CD4-positive, alpha-beta memory T cell (primary cell): ENCODE data around the gene REEP3. TPM values are rescaled to one million over a fixed set of nuclear protein-coding genes. Genes with fewer than 3 reads are reported as not detected.

Experiments
- CTCF ChIA-PET: fragments of 350-600 bp; sonication (Branson Sonifier 250); formaldehyde crosslinking; loops from one replicate; lab custom pipeline; 2021; ENCODE audit warnings: inconsistent platforms; ENCODE audit not compliant: partially characterized antibody; lab: Charles Lee
- POLR2A ChIA-PET: fragments of 350-600 bp; sonication (Branson Sonifier 250); formaldehyde crosslinking; loops from one replicate; lab custom pipeline; 2021; ENCODE audit not compliant: partially characterized antibody; lab: Charles Lee
- DNase-seq, 5 donors: peaks; one replicate each; pipeline versions ENCODE4 v3.0.0 to v3.0.0-alpha.2; 2020 to 2022; ENCODE audit warnings: mixed read lengths in 1 of 5
- H3K27ac ChIP-seq: one replicate; pipeline ENCODE4 v1.7.0; 2013; ENCODE audit warnings: low read depth, low read length
- H3K27me3 ChIP-seq: 2 replicates; pipeline ENCODE4 v1.7.0; 2013; ENCODE audit warnings: mild to moderate bottlenecking, low read length, moderate library complexity; ENCODE audit not compliant: insufficient read depth
- H3K36me3 ChIP-seq: 2 replicates; pipeline ENCODE4 v1.7.0; 2013; ENCODE audit warnings: mild to moderate bottlenecking, low read length, moderate library complexity; ENCODE audit not compliant: insufficient read depth
- H3K4me1 ChIP-seq: 2 replicates; pipeline ENCODE4 v1.7.0; 2013; ENCODE audit warnings: mild to moderate bottlenecking, low read length, moderate library complexity; ENCODE audit not compliant: insufficient read depth
- H3K4me3 ChIP-seq, 2 donors: one replicate each; pipeline ENCODE4 v1.7.0; 2013; ENCODE audit warnings: low read length in 2 of 2, mild to moderate bottlenecking in 1 of 2
- H3K9me3 ChIP-seq, 2 donors: one replicate each; pipeline ENCODE4 v1.7.0; 2013; ENCODE audit warnings: low read length in 2 of 2, control low read depth in 1 of 2; ENCODE audit not compliant: control insufficient read depth in 1 of 2
- H3K27ac Mint-ChIP-seq, 7 donors: one replicate each; pipeline ENCODE4 v1.8.0; 2020 to 2021; ENCODE audit warnings: mixed read lengths in 7 of 7, mild to moderate bottlenecking in 6 of 7, inconsistent platforms in 3 of 7, moderate library complexity in 3 of 7
- H3K27me3 Mint-ChIP-seq, 2 donors: one replicate each; pipeline ENCODE4 v1.8.0; 2020 to 2021; ENCODE audit warnings: mixed read lengths in 2 of 2
- H3K36me3 Mint-ChIP-seq, 2 donors: one replicate each; pipeline ENCODE4 v1.8.0; 2020 to 2021; ENCODE audit warnings: mixed read lengths in 2 of 2, inconsistent platforms in 1 of 2, mild to moderate bottlenecking in 1 of 2
- H3K4me1 Mint-ChIP-seq, 4 donors: one replicate each; pipeline ENCODE4 v1.8.0; 2020 to 2021; ENCODE audit warnings: mixed read lengths in 4 of 4, mild to moderate bottlenecking in 1 of 4
- H3K4me3 Mint-ChIP-seq, 8 donors: one replicate each; pipeline ENCODE4 v1.8.0; 2020 to 2021; ENCODE audit warnings: mixed read lengths in 8 of 8, mild to moderate bottlenecking in 7 of 8, moderate library complexity in 6 of 8, inconsistent platforms in 3 of 8
- H3K9me3 Mint-ChIP-seq, 8 donors: one replicate each; pipeline ENCODE4 v1.8.0; 2020 to 2021; ENCODE audit warnings: mixed read lengths in 8 of 8, mild to moderate bottlenecking in 5 of 8, inconsistent platforms in 3 of 8, moderate library complexity in 1 of 8
- intact Hi-C: fragments of 100-400 bp; cut with micrococcal nuclease; formaldehyde crosslinking; loops from one replicate; pipeline ENCODE4 v1.15.1; 2023
- polyA plus RNA-seq, 2 donors: library from polyadenylated mRNA; unstranded; fragments of 300-500 nt; fragmentation: Illumina TruSeq; gene quantifications; one replicate each; pipeline ENCODE4 v1.2.3, GENCODE V29; 2021
- total RNA-seq, 2 experiments: library from RNA; stranded (reverse); gene quantifications; one replicate each; pipeline ENCODE4 v1.2.3, GENCODE V29; 2021

Gene REEP3
- total and polyA plus RNA-seq, 4 experiments from 2014 or later, result 15.3 to 23.8 (median 18.7) TPM

DNA sequence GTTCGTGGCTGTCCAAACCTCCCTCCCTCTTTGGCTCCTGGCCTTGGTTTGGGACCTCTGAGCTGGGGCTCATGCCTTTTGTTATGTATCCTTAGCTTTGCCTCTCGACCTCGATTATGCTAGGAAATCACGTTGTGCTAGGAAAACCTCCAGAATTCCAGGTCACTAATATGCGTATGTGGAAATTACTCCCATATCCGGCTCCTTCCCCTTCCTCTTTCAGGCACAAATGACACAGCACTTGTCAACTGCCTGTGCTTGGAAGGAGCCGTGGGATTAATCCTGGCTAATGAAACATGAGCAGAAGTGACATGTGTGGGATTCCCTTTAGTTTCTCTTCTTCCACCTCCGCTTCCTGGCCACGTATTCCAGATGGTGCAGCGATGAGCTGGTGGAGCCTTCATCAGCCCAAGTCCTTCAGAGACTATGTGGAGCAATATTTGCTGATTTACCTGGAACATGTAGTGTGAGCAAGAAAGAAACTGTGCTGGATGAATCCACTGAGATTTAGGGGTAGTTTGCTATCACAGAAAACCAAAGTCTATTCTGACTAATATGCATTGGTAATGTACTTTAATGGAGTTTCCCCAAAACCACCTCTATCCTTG is 149.2 kb downstream of the REEP3 start:
- Mint-ChIP-seq H3K27ac (peak overlapping the region in 1 of 7 donors; percentile 33), H3K9me3 (no peaks in the 10 kb centered on the region), H3K4me1 (peaks cover 0 to 1% (median 0%) of the 10 kb centered on the region in 4 donors), H3K4me3 (peak overlapping the region in 1 of 8 donors; percentile 31), H3K36me3 (no peaks in the 10 kb centered on the region), H3K27me3 (peaks cover 2 to 6% of the 10 kb centered on the region in 2 donors)
- H3K36me3 ChIP-seq, result no peaks in the 10 kb centered on the region
- no peaks in the 10 kb centered on the region for H3K4me1 ChIP-seq
- H3K4me3 ChIP-seq, result no peak overlapping the region
- CTCF ChIA-PET, result interaction anchor here (0.5 kb wide), 1 partner anchor 39 kb away, joined by 4 read pairs; no protein-coding TSS in a partner anchor
- H3K9me3 ChIP-seq, result no peaks in the 10 kb centered on the region
- no peaks in the 10 kb centered on the region for H3K27me3 ChIP-seq
- intact Hi-C loops, result no loop called here
- POLR2A ChIA-PET, result no interaction called here
- DNase-seq, result no peak
- H3K27ac ChIP-seq, result no peak overlapping the region

DNA sequence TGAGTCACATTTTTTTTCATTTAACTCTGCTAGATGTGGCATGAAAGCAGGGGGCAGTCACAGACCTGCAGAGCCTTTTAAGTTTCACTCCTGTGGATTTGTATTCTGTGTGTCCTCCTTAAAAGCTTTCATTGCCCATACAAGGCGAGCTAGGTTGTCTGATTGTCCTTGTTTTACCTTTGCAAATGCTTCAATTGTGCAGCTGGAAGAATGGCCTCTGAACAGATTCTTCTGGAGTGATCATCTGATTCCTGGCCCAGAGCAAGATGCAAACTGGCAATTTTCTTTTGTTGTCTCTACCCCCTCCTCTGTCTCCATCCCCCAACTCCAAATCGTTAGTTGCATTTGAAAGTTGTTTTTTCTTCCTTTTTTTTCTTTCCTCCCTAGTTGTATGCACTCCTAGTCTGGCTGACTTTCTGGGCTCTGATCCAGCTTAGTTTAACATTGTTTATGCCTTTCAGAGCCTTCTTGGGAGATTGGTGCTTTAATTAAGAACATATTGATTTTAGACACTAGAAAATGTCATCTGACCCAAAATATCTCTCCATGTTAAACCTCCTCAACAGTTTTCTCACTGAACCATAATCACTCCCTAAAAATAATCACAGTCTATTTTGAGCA is 150.2 kb downstream of the REEP3 start:
- peaks cover 0 to 1% (median 0%) of the 10 kb centered on the region in 4 donors for H3K4me1 Mint-ChIP-seq
- no peak for DNase-seq
- H3K27ac Mint-ChIP-seq, result no peak overlapping the region
- ChIA-PET POLR2A (no interaction called here), CTCF (no interaction called here)
- H3K27me3 Mint-ChIP-seq, result peaks cover 2 to 6% of the 10 kb centered on the region in 2 donors
- H3K4me1 ChIP-seq, result no peaks in the 10 kb centered on the region
- H3K36me3 Mint-ChIP-seq, result no peaks in the 10 kb centered on the region
- H3K36me3 ChIP-seq, result no peaks in the 10 kb centered on the region
- H3K27me3 ChIP-seq, result no peaks in the 10 kb centered on the region
- no peak overlapping the region for H3K4me3 Mint-ChIP-seq
- H3K27ac ChIP-seq, result no peak overlapping the region
- intact Hi-C loops, result no loop called here
- no peaks in the 10 kb centered on the region for H3K9me3 Mint-ChIP-seq
- no peaks in the 10 kb centered on the region for H3K9me3 ChIP-seq
- no peak overlapping the region for H3K4me3 ChIP-seq

DNA sequence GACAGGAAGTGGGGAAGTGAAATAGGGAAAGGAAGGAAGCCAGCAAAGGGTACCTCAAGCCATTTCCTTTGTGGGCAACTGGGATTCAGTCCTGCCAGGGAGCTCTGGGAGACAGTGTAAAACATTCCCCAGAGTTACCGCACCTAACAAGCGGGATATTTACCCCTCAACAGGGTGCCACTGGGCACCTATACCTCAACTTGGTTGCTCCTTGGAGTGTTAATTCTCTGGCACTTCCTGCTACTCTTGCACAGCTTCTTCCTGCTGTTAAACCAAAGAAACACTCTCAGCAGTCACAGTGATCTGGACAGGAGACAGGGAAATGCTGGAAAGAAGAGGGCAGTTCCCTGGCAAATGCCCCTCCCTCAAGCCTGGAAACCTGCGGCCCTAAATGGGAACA is 151.3 kb downstream of the REEP3 start:
- POLR2A ChIA-PET, result no interaction called here
- Histone ChIP-seq H3K4me1 (no peaks in the 10 kb centered on the region), H3K36me3 (no peaks in the 10 kb centered on the region), H3K4me3 (no peak overlapping the region), H3K27me3 (no peaks in the 10 kb centered on the region), H3K27ac (no peak overlapping the region), H3K9me3 (no peaks in the 10 kb centered on the region)
- peaks cover 3 to 6% of the 10 kb centered on the region in 2 donors for H3K27me3 Mint-ChIP-seq
- DNase-seq, result no peak
- no peaks in the 10 kb centered on the region for H3K9me3 Mint-ChIP-seq
- CTCF ChIA-PET, result no interaction called here
- no peak overlapping the region for H3K27ac Mint-ChIP-seq
- intact Hi-C loops, result no loop called here
- H3K4me1 Mint-ChIP-seq, result peaks cover 0 to 1% (median 0%) of the 10 kb centered on the region in 4 donors
- H3K4me3 Mint-ChIP-seq, result no peak overlapping the region
- no peaks in the 10 kb centered on the region for H3K36me3 Mint-ChIP-seq

DNA sequence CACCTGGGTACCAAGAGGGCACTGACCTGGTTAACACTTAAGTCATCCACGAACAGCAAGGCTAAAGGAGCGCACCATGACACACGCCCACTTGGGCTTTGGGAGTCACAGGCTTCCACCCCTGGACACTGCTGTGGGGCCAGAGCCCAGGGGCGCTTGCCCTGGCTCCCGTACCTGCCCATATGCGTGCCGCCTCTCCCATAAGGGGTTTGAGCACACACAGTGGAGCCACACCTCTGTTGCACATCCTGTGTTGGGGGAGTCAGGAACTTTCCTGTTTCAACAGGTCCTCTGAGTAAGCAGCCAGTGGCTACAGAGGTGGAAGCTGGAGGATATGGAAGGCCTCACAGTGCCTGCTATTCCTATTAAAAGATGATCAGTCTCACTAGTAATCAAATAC is 152.0 kb downstream of the REEP3 start:
- no peaks in the 10 kb centered on the region for H3K9me3 Mint-ChIP-seq
- H3K27ac Mint-ChIP-seq, result no peak overlapping the region
- intact Hi-C loops, result no loop called here
- Histone ChIP-seq H3K36me3 (no peaks in the 10 kb centered on the region), H3K9me3 (no peaks in the 10 kb centered on the region), H3K4me1 (no peaks in the 10 kb centered on the region), H3K27ac (no peak overlapping the region), H3K27me3 (no peaks in the 10 kb centered on the region), H3K4me3 (no peak overlapping the region)
- peaks cover 3 to 6% of the 10 kb centered on the region in 2 donors for H3K27me3 Mint-ChIP-seq
- DNase-seq, result no peak
- peaks cover 0 to 1% (median 0%) of the 10 kb centered on the region in 4 donors for H3K4me1 Mint-ChIP-seq
- ChIA-PET CTCF (interaction anchor here (1.1 kb wide), 1 partner anchor 47 kb away, joined by 3 read pairs; no protein-coding TSS in a partner anchor), POLR2A (no interaction called here)
- no peak overlapping the region for H3K4me3 Mint-ChIP-seq
- no peaks in the 10 kb centered on the region for H3K36me3 Mint-ChIP-seq

DNA sequence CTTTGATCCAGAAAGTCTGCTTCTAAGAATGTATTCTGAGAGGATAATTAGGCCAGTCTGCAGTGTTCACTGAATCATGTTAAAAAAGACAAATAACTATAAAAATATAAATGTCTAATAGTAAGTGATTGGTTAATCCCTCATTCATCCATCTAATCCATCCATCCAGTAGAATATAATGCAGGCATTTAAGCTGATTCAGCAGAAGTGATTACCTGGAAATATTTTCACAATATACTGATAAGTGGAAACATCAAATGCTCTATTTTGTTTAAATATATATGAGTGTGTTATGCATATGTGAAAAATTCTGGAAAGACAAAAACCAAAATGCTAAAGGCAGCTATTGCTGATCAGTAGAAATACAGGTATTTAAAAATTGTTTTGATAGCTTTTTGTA is 152.6 kb downstream of the REEP3 start:
- Histone ChIP-seq H3K27ac (no peak overlapping the region), H3K36me3 (no peaks in the 10 kb centered on the region), H3K27me3 (no peaks in the 10 kb centered on the region), H3K4me3 (no peak overlapping the region), H3K4me1 (no peaks in the 10 kb centered on the region), H3K9me3 (no peaks in the 10 kb centered on the region)
- CTCF ChIA-PET, result interaction anchor here (0.6 to 1.1 kb wide), 3 partner anchors 31 to 529 kb away, joined by 3 read pairs; no protein-coding TSS in a partner anchor
- POLR2A ChIA-PET, result no interaction called here
- Mint-ChIP-seq H3K27me3 (peaks cover 3 to 7% of the 10 kb centered on the region in 2 donors), H3K9me3 (no peaks in the 10 kb centered on the region), H3K4me3 (no peak overlapping the region), H3K4me1 (peaks cover 0 to 1% (median 0%) of the 10 kb centered on the region in 4 donors), H3K27ac (no peak overlapping the region), H3K36me3 (no peaks in the 10 kb centered on the region)
- DNase-seq, result no peak
- intact Hi-C loops, result no loop called here

Other genes with a start within 250 kb of the REEP3 start
- gene JMJD1C, start 55.4 kb upstream of the REEP3 start, total RNA-seq, result 100 to 1,000 TPM; 113 to 115 TPM
- gene JMJD1C, start 55.4 kb upstream of the REEP3 start, polyA plus RNA-seq, result 10 to 100 TPM; 22.8 to 55.6 TPM